ENCODE measurements around the gene APOB. TPM values are rescaled to one million over a fixed set of nuclear protein-coding genes. Genes with fewer than 3 reads are reported as not detected.

APOB gene
- total RNA-seq, 3 donors from 2014 or later (not counting 1 experiment from before 2014, with no cell fraction given) = not detected

GRCh38 chr2:21009662-21010225, 34.1 kb downstream of the APOB start:
- Histone ChIP-seq H3K4me3 (ENCODE audit: low read length) (no peak overlapping the region), H3K27me3 (ENCODE audit: control insufficient read depth, insufficient read depth, low read length) (no peaks in the 10 kb centered on the region), H3K4me1 (ENCODE audit: control insufficient read depth, insufficient read depth, low read length) (no peaks in the 10 kb centered on the region), H3K9me3 (ENCODE audit: control insufficient read depth, insufficient read depth, low read length) (no peaks in the 10 kb centered on the region), H3K27ac (ENCODE audit: low read length) (no peak overlapping the region), H3K36me3 (ENCODE audit: control insufficient read depth, insufficient read depth, low read length) (no peaks in the 10 kb centered on the region)
- TF ChIP-seq CTCF (IDR thresholded peaks at IDR 0.05) = no peak
- peaks cover 5 to 16% of the 10 kb centered on the region in 2 donors for H3K27me3 Mint-ChIP-seq (ENCODE audit: low read depth in 2 of 2)
- no peaks in the 10 kb centered on the region for H3K36me3 Mint-ChIP-seq
- no peak for ATAC-seq
- no peaks in the 10 kb centered on the region for H3K9me3 Mint-ChIP-seq
- intact Hi-C loops (cut with micrococcal nuclease) = no loop called here
- DNase-seq = no peak
- H3K4me3 Mint-ChIP-seq = no peak overlapping the region
- WGBS (ENCODE audit: insufficient coverage) = 68% methylated on average over 1 of the region's 2 CpGs
- no peaks in the 10 kb centered on the region for H3K4me1 Mint-ChIP-seq
- H3K27ac Mint-ChIP-seq = no peak overlapping the region

GRCh38 chr2:21008790-21009661, 34.8 kb downstream of the APOB start:
- 81% methylated on average over 7 of the region's 7 CpGs for WGBS (ENCODE audit: insufficient coverage)
- H3K4me1 ChIP-seq (ENCODE audit: control insufficient read depth, insufficient read depth, low read length) = no peaks in the 10 kb centered on the region
- no peak overlapping the region for H3K27ac ChIP-seq (ENCODE audit: low read length)
- H3K4me3 Mint-ChIP-seq = no peak overlapping the region
- H3K9me3 ChIP-seq (ENCODE audit: control insufficient read depth, insufficient read depth, low read length) = no peaks in the 10 kb centered on the region
- H3K4me1 Mint-ChIP-seq = no peaks in the 10 kb centered on the region
- no peaks in the 10 kb centered on the region for H3K36me3 Mint-ChIP-seq
- TF ChIP-seq CTCF (IDR thresholded peaks at IDR 0.05) = no peak
- no peak for DNase-seq
- H3K27ac Mint-ChIP-seq = no peak overlapping the region
- peaks cover 5 to 16% of the 10 kb centered on the region in 2 donors for H3K27me3 Mint-ChIP-seq (ENCODE audit: low read depth in 2 of 2)
- no peaks in the 10 kb centered on the region for H3K27me3 ChIP-seq (ENCODE audit: control insufficient read depth, insufficient read depth, low read length)
- no peaks in the 10 kb centered on the region for H3K9me3 Mint-ChIP-seq
- H3K4me3 ChIP-seq (ENCODE audit: low read length) = no peak overlapping the region
- H3K36me3 ChIP-seq (ENCODE audit: control insufficient read depth, insufficient read depth, low read length) = no peaks in the 10 kb centered on the region
- no peak for ATAC-seq
- intact Hi-C loops (cut with micrococcal nuclease) = no loop called here

GRCh38 chr2:21008014-21008789, 35.7 kb downstream of the APOB start:
- Histone ChIP-seq H3K9me3 (ENCODE audit: control insufficient read depth, insufficient read depth, low read length) (no peaks in the 10 kb centered on the region), H3K4me3 (ENCODE audit: low read length) (no peak overlapping the region), H3K4me1 (ENCODE audit: control insufficient read depth, insufficient read depth, low read length) (no peaks in the 10 kb centered on the region), H3K27ac (ENCODE audit: low read length) (no peak overlapping the region), H3K27me3 (ENCODE audit: control insufficient read depth, insufficient read depth, low read length) (no peaks in the 10 kb centered on the region), H3K36me3 (ENCODE audit: control insufficient read depth, insufficient read depth, low read length) (no peaks in the 10 kb centered on the region)
- intact Hi-C loops (cut with micrococcal nuclease) = no loop called here
- no peak overlapping the region for H3K4me3 Mint-ChIP-seq
- no peak for DNase-seq
- no peak for ATAC-seq
- H3K9me3 Mint-ChIP-seq = no peaks in the 10 kb centered on the region
- no peaks in the 10 kb centered on the region for H3K4me1 Mint-ChIP-seq
- no peak for TF ChIP-seq CTCF (IDR thresholded peaks at IDR 0.05)
- peaks cover 2 to 20% of the 10 kb centered on the region in 2 donors for H3K27me3 Mint-ChIP-seq (ENCODE audit: low read depth in 2 of 2)
- H3K36me3 Mint-ChIP-seq = no peaks in the 10 kb centered on the region
- H3K27ac Mint-ChIP-seq = no peak overlapping the region
- 81% methylated on average over 9 of the region's 9 CpGs for WGBS (ENCODE audit: insufficient coverage)
